Liver (tissue), 9 donors: Measurements from ENCODE around the gene FAM120AOS. TPM values are rescaled to one million over a fixed set of nuclear protein-coding genes. Genes with fewer than 3 reads are reported as not detected.
A peak's percentile ranks its signal among the peaks of the same experiment; 100 is the strongest.

Experiments used
- DNase-seq: peaks from one replicate; pipeline ENCODE4 v3.0.0-alpha.2; 2017; ENCODE audit warnings: low spot score
- H3K27ac ChIP-seq, 2 donors: one replicate each; pipeline ENCODE4 v1.7.0; 2013; ENCODE audit warnings: inconsistent platforms in 2 of 2, low read length in 2 of 2, control low read depth in 1 of 2, low read depth in 1 of 2, mild to moderate bottlenecking in 1 of 2
- H3K27me3 ChIP-seq, 4 donors: one replicate each; pipeline versions ENCODE4 v1.6.1 to v1.7.0; 2013; ENCODE audit warnings: low read length in 3 of 4, inconsistent platforms in 1 of 4, mild to moderate bottlenecking in 1 of 4, moderate library complexity in 1 of 4; ENCODE audit not compliant: control insufficient read depth in 4 of 4, insufficient read depth in 4 of 4
- H3K36me3 ChIP-seq, 4 donors: one replicate each; pipeline versions ENCODE4 v1.6.1 to v1.7.0; 2013; ENCODE audit warnings: low read length in 3 of 4, mild to moderate bottlenecking in 3 of 4, low read depth in 1 of 4, moderate library complexity in 1 of 4; ENCODE audit not compliant: control insufficient read depth in 4 of 4, insufficient read depth in 3 of 4
- H3K4me1 ChIP-seq, 4 donors: one replicate each; pipeline versions ENCODE4 v1.6.1 to v1.7.0; 2013; ENCODE audit warnings: low read length in 3 of 4, mild to moderate bottlenecking in 3 of 4, moderate library complexity in 1 of 4; ENCODE audit not compliant: control insufficient read depth in 4 of 4, insufficient read depth in 4 of 4
- H3K4me3 ChIP-seq, 3 donors: one replicate each; pipeline versions ENCODE4 v1.6.1 to v1.7.0; 2013; ENCODE audit warnings: low read length in 3 of 3, control low read depth in 1 of 3, low read depth in 1 of 3, mild to moderate bottlenecking in 1 of 3
- H3K9ac ChIP-seq, 2 donors: one replicate each; pipeline ENCODE4 v1.7.0; 2013; ENCODE audit warnings: low read length in 2 of 2, mild to moderate bottlenecking in 2 of 2, moderate library complexity in 2 of 2, control low read depth in 1 of 2, low read depth in 1 of 2
- H3K9me3 ChIP-seq, 4 donors: one replicate each; pipeline versions ENCODE4 v1.6.1 to v1.7.0; 2013; ENCODE audit warnings: low read length in 3 of 4; ENCODE audit not compliant: control insufficient read depth in 4 of 4
- CTCF ChIP-seq: fragments of 150-350 bp; IDR thresholded peaks from 2 replicates; pipeline ENCODE4 v1.5.1; 2017; ENCODE audit warnings: improper control_type of control experiment, low read depth, low read length; ENCODE audit not compliant: missing input control
- EGR1 ChIP-seq, 2 donors: IDR thresholded peaks; 2 replicates each; pipeline ENCODE4 v1.6.1; 2016 to 2018; ENCODE audit warnings: antibody characterized with exemption in 2 of 2, low read depth in 2 of 2
- FOXA1 ChIP-seq: IDR thresholded peaks from 2 replicates; pipeline ENCODE4 v1.6.1; 2016; ENCODE audit warnings: antibody characterized with exemption
- FOXA2 ChIP-seq: IDR thresholded peaks from 2 replicates; pipeline ENCODE4 v1.6.1; 2016; ENCODE audit warnings: antibody characterized with exemption
- GABPA ChIP-seq, 2 donors: IDR thresholded peaks in 1 of 2; conservative IDR thresholded peaks in 1 of 2; 2 replicates each; pipeline ENCODE4 v1.6.1; 2016; ENCODE audit warnings: antibody characterized with exemption in 2 of 2, mild to moderate bottlenecking in 1 of 2, moderate library complexity in 1 of 2
- HNF4A ChIP-seq, 2 donors: conservative IDR thresholded peaks; 2 replicates each; pipeline ENCODE4 v1.6.1; 2016; ENCODE audit warnings: antibody characterized with exemption in 2 of 2, mild to moderate bottlenecking in 2 of 2
- HNF4G ChIP-seq: IDR thresholded peaks from 2 replicates; pipeline ENCODE4 v1.6.1; 2016; ENCODE audit warnings: antibody characterized with exemption
- JUND ChIP-seq, 2 donors: IDR thresholded peaks; 2 replicates each; pipeline ENCODE4 v1.6.1; 2016; ENCODE audit warnings: antibody characterized with exemption in 2 of 2
- MAX ChIP-seq: IDR thresholded peaks from 2 replicates; pipeline ENCODE4 v1.6.1; 2016; ENCODE audit warnings: antibody characterized with exemption
- NR2F2 ChIP-seq: IDR thresholded peaks from 2 replicates; pipeline ENCODE4 v1.6.1; 2016; ENCODE audit warnings: antibody characterized with exemption
- RAD21 ChIP-seq, 2 donors: IDR thresholded peaks; 2 replicates each; pipeline ENCODE4 v1.6.1; 2016; ENCODE audit warnings: antibody characterized with exemption in 2 of 2, mild to moderate bottlenecking in 2 of 2
- REST ChIP-seq: IDR thresholded peaks from 2 replicates; pipeline ENCODE4 v1.6.1; 2016; ENCODE audit warnings: antibody characterized with exemption, mild to moderate bottlenecking
- RXRA ChIP-seq, 2 donors: IDR thresholded peaks; 2 replicates each; pipeline ENCODE4 v1.6.1; 2017 to 2018; ENCODE audit warnings: antibody characterized with exemption in 2 of 2, mild to moderate bottlenecking in 1 of 2
- SP1 ChIP-seq: IDR thresholded peaks from 2 replicates; pipeline ENCODE4 v1.6.1; 2018; ENCODE audit warnings: antibody characterized with exemption, mild to moderate bottlenecking
- TAF1 ChIP-seq: conservative IDR thresholded peaks from 2 replicates; pipeline ENCODE4 v1.6.1; 2016; ENCODE audit warnings: antibody characterized with exemption, mild to moderate bottlenecking
- YY1 ChIP-seq: IDR thresholded peaks from 2 replicates; pipeline ENCODE4 v1.6.1; 2016; ENCODE audit warnings: antibody characterized with exemption, mild to moderate bottlenecking
- ZBTB33 ChIP-seq: IDR thresholded peaks from 2 replicates; pipeline ENCODE4 v1.6.1; 2016; ENCODE audit warnings: antibody characterized with exemption
- WGBS: extraction: QIAGEN DNeasy Blood & Tissue Kit; methylation state at CpG from one replicate; pipeline ENCODE4 v1.1.7; 2013; 5-methylcytosine and 5-hydroxymethylcytosine counted together
- polyA plus RNA-seq, 2 donors: library from polyadenylated mRNA; stranded (reverse) in 1 of 2; unstranded in 1 of 2; fragments of 200-250 nt in 1 of 2; fragments of >200 nt in 1 of 2; fragmentation: Nextera tagmentation in 1 of 2; extraction: Ambion mirVana in 1 of 2; gene quantifications; one replicate each; pipeline versions ENCODE4 v1.2.1 to v1.2.3, GENCODE V29; 2013 to 2015
- total RNA-seq, 2 donors: library from RNA; depleted of rRNA; stranded (reverse); fragments of >200 nt; gene quantifications; one replicate each; pipeline ENCODE4 v1.2.3, GENCODE V29; 2014
- TF ChIP-seq, protein P1 (sequence below): IDR thresholded peaks from 2 replicates; pipeline ENCODE4 v1.6.1; 2016; ENCODE audit warnings: antibody characterized with exemption
- donor health status: healthy.
- donor health status: healthy.
- donor health status: healthy.
- donor health status: healthy.
- donor health status: healthy.

Gene FAM120AOS
- total and polyA plus RNA-seq, 4 donors = 16.4 to 25.0 (median 17.3) TPM

- no peaks in the 10 kb centered on the region for H3K36me3 ChIP-seq
- peaks cover 21 to 45% (median 26%) of the 10 kb centered on the region in 4 donors for H3K4me1 ChIP-seq
- no peak for DNase-seq
- 77% methylated on average over 3 of the region's 3 CpGs for WGBS
- H3K27me3 ChIP-seq = no peaks in the 10 kb centered on the region
- no peak overlapping the region for H3K9ac ChIP-seq
- H3K4me3 ChIP-seq = no peak overlapping the region
- no peak overlapping the region for H3K27ac ChIP-seq
- H3K9me3 ChIP-seq = no peaks in the 10 kb centered on the region
- TF ChIP-seq EGR1 (IDR thresholded peaks at IDR 0.05; ENCODE audit: low read depth in 2 of 2) (no peak), YY1 (peak; percentile 15)
These were observed 11.0 kb upstream of the FAM120AOS start for GRCh38 chr9:93464395-93464794.

DNA sequence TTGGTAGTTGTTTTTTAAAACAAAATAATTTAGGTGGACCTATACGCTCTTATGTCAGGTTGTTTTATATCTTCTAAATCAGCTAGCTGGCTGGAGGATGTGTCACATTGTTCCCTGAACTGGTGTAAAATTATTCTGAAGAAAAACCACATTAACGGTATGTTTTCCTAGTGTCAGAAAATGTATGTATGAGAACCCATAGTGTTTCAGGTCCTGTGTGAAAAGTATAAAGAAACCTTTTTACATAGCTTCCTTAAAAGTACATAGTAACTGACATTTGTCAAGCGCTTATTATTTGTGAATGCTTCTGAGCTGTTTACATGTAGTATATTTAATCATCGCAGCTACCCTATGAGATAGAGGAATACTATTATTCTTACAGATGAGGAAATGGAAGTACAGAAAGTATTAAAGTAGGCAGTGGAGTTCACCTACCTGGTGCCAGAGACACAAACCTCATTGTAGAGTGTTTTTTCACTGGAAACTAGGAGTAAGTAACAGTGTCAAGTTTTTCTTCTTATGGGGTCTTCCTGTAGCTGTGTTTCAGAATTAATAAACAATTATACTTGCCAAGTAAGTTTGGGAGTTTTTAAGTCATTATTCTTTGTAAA lies 10.4 kb upstream of the FAM120AOS start:
- H3K36me3 ChIP-seq = no peaks in the 10 kb centered on the region
- H3K27me3 ChIP-seq = no peaks in the 10 kb centered on the region
- DNase-seq = no peak
- H3K27ac ChIP-seq = no peak overlapping the region
- H3K4me1 ChIP-seq = peaks cover 23 to 47% (median 24%) of the 10 kb centered on the region in 4 donors
- WGBS = 88% methylated on average over 4 of the region's 4 CpGs
- no peak overlapping the region for H3K9ac ChIP-seq
- no peaks in the 10 kb centered on the region for H3K9me3 ChIP-seq
- no peak overlapping the region for H3K4me3 ChIP-seq
- TF ChIP-seq NR2F2 = no peak
- no peak for TF ChIP-seq CTCF
- TF ChIP-seq RXRA (IDR thresholded peaks at IDR 0.05) = no peak
- TF ChIP-seq YY1 = no peak
- TF ChIP-seq REST = no peak
- TF ChIP-seq, protein P1, sequence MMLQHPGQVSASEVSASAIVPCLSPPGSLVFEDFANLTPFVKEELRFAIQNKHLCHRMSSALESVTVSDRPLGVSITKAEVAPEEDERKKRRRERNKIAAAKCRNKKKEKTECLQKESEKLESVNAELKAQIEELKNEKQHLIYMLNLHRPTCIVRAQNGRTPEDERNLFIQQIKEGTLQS = no peak
- no peak for TF ChIP-seq MAX
- no peak for TF ChIP-seq HNF4G
- no peak for TF ChIP-seq GABPA (IDR thresholded peaks at IDR 0.05 in 1 of 2, conservative IDR thresholded peaks at IDR 0.05 in 1 of 2)
- no peak for TF ChIP-seq ZBTB33
- TF ChIP-seq SP1 = no peak
- no peak for TF ChIP-seq FOXA1
- TF ChIP-seq TAF1 = no peak
- no peak for TF ChIP-seq HNF4A (conservative IDR thresholded peaks at IDR 0.05)
- no peak for TF ChIP-seq FOXA2
- no peak for TF ChIP-seq EGR1 (IDR thresholded peaks at IDR 0.05; ENCODE audit: low read depth in 2 of 2)
- TF ChIP-seq RAD21 (IDR thresholded peaks at IDR 0.05) = no peak
- no peak for TF ChIP-seq JUND (IDR thresholded peaks at IDR 0.05)
